HUDEP-2 (cell line): ENCODE data around the gene KCNN3.

ENCODE experiments used
- DNase-seq, 76 experiments: peaks; one replicate each; lab custom pipeline; 2025; ENCODE audit not compliant: unreplicated experiment in 76 of 76; lab: John Stamatoyannopoulos, UW

KCNN3 gene

DNA sequence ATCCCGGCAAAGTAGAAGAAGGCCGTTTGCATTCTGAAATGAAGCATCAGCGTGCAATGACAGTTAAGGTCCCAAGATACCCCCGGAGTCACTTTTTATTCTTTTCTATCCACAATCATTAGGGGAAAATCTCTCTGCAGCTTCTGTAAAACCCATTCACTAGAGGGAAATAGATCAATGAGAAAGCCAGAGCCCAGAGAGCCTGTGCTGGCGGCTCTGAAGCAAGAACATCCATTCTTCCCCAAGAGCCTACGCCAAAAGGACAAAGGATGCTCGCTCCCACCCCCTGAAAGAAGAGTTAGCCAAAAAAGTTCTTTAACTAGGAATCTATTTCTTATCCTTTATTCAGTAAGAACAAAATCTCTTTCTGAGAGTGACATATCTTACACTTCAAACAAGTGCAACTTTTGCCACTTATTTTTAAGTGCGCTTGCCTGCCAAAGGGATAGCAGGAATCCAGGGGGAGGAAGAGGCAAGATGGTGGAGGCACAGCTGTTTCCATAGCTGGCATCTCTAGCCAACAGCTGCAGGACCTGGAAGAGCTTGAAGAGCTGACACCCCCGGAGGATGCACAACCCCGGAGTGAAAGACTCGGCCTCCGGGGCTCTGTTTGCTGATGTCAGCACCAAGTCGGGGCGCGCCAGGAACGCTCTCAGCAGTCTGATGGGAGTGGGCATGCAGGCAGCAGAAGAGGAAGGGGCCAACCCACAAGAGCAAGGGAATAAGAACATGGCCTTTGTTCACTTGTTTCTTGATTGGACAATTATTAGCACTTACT, 68.7 kb downstream of the KCNN3 start:
- DNase-seq: no peak

DNA sequence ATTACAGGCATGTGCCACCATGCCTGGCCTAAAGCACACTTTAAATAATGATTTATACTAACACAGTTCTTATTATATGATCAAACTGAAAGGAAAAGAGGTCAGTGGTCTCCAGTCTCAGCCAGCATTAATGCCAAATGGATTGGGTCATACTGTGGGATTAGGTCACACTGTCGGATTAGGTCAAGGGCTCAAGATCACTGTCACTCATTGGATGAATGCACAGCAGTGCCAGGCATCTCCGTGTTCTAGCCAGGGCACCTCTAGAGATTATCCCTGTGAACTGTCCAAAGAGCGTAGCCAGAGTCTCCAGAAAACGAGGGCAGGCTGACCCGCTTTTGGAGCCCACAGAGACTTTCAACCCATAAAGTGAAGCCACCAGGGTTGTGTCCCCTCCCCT, 70.9 kb downstream of the KCNN3 start:
- no peak for DNase-seq

DNA sequence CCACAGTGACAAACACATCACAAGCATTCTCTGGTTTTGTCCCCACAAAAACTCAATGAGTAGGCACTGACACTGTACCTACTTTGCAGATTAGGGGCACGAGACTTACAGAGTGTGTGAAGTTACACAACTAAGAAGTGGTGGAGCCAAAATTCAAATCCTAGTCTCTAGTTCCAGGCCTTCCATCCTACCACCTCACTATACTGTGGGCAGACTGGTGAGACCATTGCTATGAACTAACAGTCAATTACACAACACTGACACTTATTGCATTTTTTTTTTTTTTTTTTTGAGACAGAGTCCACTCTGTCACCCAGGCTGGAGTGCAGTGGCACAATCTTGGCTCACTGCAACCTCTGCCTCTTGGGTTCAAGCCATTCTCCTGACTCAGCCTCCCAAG, 71.4 kb downstream of the KCNN3 start:
- DNase-seq: no peak

DNA sequence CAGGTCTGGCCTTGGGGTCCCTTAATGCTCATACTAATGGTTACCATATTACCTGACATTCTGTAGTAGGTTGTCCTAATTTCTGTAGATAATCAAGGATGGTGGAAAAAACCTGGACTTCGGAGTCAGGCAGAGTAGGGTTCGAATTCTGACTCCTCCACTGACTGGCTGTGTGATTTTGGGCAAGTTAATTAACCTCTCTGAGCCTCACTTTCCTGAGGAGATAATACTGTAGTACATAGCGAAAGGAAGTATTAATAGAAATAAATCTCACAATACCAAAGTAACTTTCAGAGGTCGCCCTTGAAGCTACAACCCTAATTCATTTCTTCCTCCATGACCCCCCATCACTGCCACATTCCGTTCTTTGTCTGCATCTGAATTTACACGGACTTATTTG, 72.9 kb downstream of the KCNN3 start:
- no peak for DNase-seq

DNA sequence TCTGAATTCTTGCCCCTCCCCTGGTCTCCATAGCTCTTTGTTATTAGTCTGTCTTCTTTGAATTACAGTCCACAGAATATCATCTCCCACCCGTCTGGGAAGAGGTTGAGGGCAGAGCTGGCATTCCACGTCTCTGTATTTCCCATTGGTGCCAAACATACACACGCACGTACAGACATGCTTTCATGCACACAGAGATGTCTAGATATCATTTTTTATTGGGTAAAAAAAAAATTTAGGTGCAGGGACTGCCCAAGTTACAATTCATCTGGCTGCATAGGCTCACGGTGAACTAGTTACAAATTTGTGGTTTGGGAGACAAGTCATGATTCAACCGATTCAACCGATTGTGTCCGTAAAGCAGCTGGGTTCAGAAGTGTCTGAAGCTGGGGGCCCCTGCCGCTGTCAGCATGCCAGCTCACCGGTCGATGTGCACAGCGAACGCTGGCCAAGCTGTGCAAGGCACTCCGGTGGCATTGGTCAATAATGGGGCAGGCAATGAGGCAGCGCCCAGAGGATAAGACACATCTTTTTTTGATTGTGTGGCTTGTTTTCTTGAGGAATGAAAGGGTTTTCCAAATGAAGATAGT, 73.7 kb downstream of the KCNN3 start:
- no peak for DNase-seq

DNA sequence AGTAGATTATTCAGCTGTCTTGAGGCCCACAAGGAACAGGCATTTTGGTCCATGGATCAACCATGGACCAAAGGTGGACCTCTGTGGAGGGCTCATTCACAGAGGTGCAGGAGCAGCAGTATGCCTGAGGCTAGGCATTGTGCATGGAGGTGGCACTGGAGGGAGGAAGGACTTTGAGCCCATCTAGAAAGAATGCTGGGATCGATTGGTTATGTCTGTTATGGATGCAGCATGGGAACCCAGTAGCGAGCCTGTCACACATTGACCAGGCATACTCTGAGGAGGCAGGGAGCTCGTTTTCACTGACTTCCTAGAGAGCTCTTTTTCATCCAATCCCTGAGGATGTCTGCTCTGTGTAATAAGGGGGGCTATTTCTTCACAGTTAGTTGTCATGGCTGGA, 75.5 kb downstream of the KCNN3 start:
- no peak for DNase-seq

DNA sequence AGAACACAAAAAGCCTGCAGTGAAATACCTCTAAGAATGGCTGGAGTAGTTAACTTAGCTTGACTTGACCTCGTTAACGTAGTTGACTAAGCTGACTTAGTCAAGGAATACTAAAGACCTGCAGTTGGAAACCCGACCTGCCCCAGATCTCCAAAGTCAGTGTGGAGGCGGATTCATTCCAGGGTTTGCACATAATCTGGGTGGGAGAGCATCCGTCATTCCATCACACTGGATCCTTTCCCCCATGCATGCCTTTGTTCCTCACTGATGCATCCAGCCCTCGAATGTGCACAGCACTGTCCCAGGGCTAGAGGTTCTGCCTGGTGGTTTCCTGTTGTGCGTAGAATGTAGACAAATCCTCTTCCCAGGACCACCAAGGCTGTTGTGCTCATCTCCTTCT, 76.4 kb downstream of the KCNN3 start:
- no peak for DNase-seq

DNA sequence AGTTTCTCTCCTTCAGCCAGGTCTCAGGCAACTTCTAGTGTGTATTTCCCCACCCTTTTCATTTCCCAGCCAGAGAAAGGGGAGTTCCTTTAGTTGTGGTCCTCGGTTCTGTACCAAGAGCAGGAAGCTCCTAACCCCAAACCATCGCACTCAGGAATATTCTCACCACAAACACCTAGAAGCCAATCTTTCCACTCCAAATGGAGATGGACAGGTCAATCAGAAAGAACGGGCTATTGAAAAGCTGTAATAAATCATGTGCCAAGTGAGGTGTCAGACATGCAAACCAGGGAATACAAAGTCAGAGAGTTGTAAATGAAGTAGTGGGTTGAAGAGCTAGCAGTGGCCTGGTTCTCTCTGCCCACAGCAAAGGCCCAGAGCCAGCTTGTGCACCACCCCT, 77.2 kb downstream of the KCNN3 start:
- no peak for DNase-seq

DNA sequence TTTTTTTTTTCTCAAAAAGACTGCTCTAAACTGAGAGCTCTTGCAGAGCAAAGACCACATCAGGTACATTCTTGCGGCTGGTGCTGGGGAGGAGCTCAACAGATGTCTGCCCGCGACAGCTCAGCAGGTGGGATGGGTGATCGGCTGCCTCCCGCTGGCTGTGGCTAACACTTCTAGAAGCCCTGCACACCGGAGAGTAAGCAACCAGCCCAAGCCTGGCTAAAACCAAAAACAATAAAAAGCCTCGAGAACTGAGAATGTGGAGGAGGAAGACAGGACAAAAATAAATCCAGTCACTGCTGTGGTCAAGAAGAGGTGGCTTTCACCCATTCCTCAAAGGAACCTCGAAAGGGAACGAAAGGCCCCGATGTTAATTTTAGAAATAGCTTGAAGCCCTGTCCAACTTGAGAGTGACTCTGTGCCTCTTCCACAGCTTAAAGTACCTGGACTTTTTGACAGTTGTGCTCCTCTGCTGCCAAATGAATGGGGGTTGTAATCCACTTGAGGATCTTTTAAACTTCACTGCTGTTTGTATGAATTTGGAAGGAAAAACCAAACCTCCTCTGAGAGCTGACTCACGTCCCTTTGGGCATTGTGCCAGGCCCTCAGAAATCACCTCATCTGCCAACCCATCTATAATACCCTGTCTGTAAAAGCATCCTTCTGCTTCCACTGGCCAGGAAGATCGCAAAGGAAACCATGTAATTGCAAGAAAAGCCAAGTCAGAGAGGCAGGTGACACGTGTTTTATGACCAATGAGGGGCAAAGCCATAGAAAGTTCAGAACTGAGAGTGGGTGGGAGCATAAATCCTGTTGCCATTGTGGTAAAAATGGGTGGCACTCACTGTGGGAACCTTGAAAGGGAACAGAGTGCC, 78.6 kb downstream of the KCNN3 start:
- DNase-seq: peak in 19 of 76 experiments; percentile 3 to 24 (median 14)

DNA sequence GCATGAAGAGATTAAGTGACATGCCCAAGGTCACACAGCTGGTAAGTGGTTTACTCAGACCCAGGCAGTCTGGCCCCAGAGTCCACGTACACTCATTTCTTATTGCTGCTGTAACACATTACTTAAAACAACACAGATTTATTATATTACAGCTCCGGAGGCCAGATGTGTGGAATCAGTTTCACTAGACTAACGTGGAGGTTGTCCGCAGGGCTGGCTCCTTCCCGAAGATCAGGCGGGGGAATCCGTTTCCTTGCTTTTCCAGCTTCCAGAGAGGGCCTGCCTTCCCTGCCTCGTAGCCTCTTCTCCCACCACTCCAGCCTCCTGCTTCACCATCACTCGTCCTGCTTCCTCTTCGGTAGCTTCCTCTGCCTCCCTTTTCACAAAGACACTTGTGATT, 81.2 kb downstream of the KCNN3 start:
- no peak for DNase-seq

DNA sequence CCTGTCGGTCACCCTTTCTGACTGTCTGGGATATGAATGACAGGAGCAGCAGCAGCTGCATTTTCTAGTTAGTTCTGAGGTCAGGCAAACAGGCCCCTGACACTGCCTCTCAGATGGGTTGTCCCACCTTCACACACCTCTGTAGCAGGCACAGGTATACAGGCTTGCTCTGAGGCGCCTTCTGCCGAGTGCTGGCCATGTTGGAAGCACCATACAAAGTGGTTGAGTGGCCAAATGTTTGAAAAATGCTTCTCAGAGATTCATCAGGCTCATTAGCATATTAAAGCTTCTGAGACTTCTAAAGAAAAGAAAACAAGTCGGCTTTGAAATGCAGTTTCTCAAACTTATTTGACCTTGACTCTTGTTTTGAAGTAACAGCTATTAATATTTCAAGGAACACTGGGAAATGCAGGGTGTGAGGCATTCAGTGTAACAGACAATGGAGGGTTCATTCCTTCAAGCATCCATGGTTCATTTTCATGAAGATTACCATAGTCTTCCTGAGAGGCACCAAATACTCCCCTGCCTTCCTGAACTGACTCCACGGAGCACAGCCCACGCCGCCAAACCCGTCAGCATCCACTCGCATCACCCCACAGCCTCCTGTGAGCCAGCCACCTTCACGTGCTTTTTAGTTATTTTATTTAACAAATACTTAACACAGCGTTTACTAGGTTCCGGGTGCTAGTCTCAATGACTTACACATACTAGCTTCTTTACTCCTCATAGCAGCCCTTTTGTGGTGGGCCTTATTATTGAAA, 81.8 kb downstream of the KCNN3 start:
- no peak for DNase-seq

DNA sequence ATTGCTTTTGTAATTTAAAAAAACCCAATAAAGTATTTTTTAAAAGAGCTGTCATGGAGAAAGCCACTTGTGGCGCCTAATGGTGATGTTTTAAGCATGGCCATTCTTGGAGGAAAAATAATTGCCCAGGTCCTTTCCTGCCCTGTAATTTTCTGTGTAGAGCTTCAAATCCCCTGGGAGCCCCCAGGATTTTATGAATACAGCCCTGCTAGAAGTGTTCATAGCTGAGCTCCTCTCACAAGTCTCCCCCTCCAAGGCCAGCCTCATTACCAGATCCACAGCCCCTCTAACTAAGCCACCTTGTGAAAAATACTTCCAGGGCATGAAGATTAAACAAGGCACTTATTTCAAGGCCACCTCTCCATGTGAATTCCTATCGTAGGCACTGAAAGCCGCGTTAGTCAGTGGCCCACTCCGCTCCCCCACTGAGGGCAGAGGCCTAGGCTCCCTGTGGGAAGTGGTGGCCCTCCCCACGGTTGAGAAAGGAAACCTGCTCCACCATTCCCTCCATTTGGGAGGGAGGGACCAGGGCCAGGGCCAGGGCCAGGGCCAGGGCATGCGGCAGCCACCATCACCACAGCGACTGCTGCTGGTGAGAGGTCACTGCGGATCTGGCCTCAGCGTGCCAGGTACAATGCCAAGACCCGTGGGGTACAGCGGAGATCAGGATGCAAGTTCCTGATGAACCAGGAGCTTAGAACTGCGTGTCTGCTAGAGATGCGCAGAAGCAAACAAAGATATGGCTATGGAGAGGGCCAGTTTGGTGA, 83.1 kb downstream of the KCNN3 start:
- no peak for DNase-seq

DNA sequence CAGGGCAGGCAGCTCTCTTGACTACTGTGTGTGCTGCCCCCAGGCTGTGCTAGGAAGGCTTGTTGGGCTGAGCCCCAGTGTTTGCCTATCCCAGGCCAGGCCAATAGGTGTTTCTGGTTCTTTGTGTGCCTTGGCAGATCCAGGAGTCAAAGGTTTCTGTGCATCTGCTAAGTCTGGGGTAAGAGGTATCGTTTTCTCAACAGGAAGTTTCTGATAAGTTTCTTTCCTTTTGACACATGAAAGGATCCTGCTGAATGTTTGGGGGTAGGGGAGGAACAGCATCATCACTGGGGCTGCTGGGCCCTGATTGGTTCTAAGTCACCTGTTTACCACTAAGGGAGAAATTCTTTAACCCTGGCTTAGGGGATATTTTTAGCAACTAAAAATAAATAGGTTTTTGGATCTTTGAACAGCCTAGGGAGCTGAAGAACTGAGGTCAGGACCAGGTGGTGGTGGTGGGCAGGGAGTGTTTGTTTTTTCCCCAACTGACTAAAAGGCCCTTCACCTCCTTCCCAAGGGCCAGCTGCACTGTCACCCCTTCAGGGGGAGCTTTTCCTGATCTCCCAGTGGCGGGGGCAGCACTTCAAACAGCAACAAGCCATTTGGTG, 85.1 kb downstream of the KCNN3 start:
- DNase-seq: no peak

DNA sequence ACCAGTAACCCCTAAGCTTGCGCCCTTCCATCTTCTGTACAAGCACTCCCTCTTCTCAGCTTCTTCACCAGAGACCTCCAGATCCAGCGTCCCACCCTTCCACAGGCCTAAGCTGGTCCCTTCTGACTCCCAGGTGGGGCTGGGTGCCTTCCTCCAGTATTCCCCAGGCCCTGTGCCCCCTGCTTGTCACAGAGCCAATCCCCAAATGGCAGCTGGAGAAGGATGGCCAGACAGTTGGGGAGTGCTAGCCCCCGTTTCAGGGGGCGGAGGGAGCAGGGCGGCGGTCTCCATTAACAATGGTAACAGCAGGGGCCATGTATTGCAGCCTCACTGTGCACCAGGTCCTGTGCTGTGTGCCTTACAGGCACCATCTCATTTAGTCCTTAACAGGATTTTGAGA, 85.7 kb downstream of the KCNN3 start:
- no peak for DNase-seq

DNA sequence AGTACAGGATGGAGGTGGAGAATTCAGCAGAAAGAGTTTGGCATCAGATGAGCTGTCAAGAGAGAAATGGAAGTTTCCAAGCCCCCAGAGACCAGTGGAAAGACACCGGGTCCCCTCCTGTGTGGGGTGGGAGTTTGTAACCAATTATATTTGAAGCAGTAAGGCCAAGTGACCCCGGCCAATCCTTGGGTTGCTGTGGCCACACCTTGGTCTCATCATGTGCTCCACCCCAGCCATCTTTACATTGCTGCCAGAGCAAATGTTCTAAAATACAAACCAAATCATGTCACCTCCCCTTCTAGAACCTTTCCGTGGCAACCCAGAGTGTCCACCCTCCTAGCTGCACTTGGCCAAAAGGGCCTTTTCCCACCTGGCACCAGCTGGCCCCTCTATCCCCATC, 86.1 kb downstream of the KCNN3 start:
- DNase-seq: no peak

DNA sequence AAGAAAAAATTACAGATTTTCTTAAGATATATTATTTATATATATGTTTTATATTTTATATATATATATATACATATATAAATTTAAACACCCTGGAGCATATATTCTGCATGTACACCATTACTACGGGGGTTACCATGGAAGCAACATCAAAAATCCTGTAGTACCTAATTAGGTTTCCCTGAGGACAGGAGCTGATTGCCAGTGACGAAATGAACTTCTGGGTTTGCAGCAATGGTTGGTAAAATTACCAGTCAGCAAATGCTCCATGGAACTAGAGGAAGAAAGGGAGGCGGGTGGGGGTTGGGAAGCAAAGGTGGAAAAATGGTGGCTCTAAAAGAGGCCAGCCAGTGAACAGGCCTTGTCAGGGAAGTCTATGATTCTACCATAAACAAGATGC, 89.5 kb downstream of the KCNN3 start:
- DNase-seq: no peak

DNA sequence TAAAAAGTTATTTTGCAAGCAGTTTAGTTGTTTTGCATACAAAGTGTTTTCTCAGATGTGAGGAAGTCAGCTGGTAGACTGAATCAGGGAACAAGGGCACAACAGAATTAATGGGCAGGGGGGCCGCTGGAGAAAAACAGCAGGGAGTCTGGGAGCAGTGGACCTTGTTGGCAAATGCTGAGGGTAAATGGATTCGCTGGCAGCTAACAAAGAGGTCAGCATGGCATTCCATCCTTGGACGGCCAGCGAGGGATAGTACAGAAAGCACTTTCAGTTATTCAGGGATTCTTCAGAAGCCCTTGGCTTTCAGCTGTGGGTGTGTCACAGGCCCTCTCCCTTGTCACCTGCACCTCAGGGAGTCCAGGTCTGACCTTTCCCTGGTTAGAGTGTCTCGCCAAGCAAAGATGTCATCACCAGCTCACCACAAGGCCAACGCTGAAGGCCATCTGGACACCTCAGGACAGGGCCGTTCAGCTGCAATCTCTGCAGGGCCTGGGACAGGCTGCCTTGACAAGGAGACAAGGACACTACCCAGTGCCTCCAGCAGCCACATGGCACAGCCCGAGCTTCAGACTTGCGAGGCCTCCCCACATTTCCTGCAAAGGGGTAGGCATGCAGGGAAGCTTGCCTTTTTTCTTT, 90.4 kb downstream of the KCNN3 start:
- no peak for DNase-seq

DNA sequence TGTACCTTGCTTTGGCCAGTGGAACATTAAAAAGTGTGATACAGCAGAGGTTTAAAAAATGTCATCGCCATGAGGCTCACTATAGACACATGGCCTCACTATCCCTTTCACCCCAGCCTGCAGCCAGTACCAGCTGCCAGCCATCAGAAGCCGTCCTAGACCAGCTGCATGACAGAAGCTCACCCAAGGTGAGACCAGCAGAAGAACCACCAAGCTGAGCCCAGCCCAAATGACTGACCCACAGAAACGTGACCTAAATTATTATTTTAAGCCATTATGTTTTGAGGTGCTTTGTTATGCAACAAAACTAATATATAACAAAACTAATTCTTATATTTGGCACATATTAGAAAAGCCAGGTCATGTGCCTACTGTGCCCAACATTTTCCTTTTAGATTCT, 91.1 kb downstream of the KCNN3 start:
- no peak for DNase-seq

DNA sequence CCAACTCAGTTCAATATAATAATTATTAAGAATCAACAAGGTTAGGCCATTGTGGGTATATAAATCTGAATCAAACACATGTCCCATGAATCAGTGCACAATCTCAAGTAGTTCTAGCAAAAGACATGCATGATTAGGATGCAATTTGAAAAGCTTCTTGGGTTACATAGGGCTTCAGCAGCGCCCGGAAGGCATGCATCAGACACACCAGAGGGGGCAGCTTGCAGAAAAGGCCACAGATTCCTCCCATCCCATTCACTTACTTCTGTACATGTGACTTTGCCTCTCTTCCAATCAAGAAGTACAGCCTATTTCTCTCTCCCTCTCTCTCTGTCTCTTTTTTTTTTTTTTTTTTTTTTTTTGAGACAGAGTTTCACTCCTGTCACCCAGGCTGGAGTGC, 91.8 kb downstream of the KCNN3 start:
- DNase-seq: no peak
